ENCODE measurements around the gene TMEM237. TPM values are rescaled to one million over a fixed set of nuclear protein-coding genes. Genes with fewer than 3 reads are reported as not detected.

Gene TMEM237

GRCh38 chr2:201572846-201573508 lies 70.3 kb downstream of the TMEM237 start:
- no peak overlapping the region for H3K4ac ChIP-seq (ENCODE audit: low read depth, low read length)
- H2AK5ac ChIP-seq (ENCODE audit: low read length), result no peak overlapping the region
- no peak overlapping the region for H4K5ac ChIP-seq (ENCODE audit: low read length)
- H2BK15ac ChIP-seq (replicated peaks; ENCODE audit: low read depth), result no peak overlapping the region
- H3K27ac ChIP-seq (ENCODE audit: low read depth, low read length), result no peak overlapping the region
- no peak overlapping the region for H3K4me2 ChIP-seq (ENCODE audit: low read length)
- H3K79me2 ChIP-seq (ENCODE audit: control insufficient read depth, insufficient read depth, low read length), result no peaks in the 10 kb centered on the region
- no peak overlapping the region for H3K9ac ChIP-seq (ENCODE audit: low read length)
- H3K56ac ChIP-seq (ENCODE audit: low read length), result no peak overlapping the region
- H2BK5ac ChIP-seq (ENCODE audit: low read length), result no peak overlapping the region
- WGBS (ENCODE audit: extremely low coverage, insufficient coverage, low lambda C conversion rate), result no CpG with 5 or more reads among the region's 2 CpGs
- DNase-seq, result no peak
- no peak overlapping the region for H3K4me3 ChIP-seq (ENCODE audit: low read length)
- H3K23ac ChIP-seq (ENCODE audit: low read length), result no peak overlapping the region
- H3K36me3 ChIP-seq (ENCODE audit: control insufficient read depth, insufficient read depth, low read length), result no peaks in the 10 kb centered on the region
- H4K8ac ChIP-seq (ENCODE audit: low read depth, low read length), result no peak overlapping the region
- no peaks in the 10 kb centered on the region for H3K27me3 ChIP-seq (ENCODE audit: insufficient read depth, low read length, poor library complexity)
- H3K79me1 ChIP-seq (ENCODE audit: low read length), result no peaks in the 10 kb centered on the region
- H3K18ac ChIP-seq (ENCODE audit: low read length), result no peak overlapping the region
- no peak overlapping the region for H2BK120ac ChIP-seq (ENCODE audit: low read depth, low read length)
- no peaks in the 10 kb centered on the region for H3K4me1 ChIP-seq (ENCODE audit: control insufficient read depth, low read depth, low read length)

Small RNAs within 50 kb of the gene (small RNA-seq; reads per million reads assigned to genes)
- gene RNU6-651P (ENCODE audit: insufficient read depth), result not detected

All from mesendoderm (in vitro differentiated cells).